NCI-H2171 treated with DMSO at 0.1 percent for 48 hours (cell line): ENCODE measurements around the gene HPD.

Source experiments
- DNase-seq: peaks from one replicate; lab custom pipeline; 2025; lab: John Stamatoyannopoulos, UW

The HPD gene

GRCh38 chr12:121810833-121811433, 47.7 kb downstream of the HPD start:
- no peak for DNase-seq

DNA sequence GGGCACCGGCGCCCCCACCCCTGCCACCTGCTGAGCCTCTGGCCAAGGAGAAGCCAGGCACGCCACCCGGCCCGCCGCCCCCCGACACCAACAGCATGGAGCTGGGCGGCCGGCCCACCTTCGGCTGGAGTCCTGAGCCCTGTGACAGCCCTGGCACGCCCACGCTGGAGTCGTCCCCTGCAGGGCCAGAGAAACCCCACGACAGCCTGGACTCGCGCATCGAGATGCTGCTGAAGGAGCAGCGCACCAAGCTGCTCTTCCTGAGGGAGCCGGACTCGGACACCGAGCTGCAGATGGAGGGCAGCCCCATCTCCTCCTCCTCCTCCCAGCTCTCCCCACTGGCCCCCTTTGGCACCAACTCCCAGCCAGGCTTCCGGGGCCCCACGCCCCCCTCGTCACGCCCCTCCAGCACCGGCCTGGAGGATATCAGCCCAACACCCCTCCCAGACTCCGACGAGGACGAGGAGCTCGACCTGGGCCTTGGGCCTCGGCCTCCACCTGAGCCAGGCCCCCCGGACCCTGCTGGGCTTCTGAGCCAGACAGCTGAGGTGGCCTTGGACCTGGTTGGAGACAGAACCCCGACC, 48.3 kb downstream of the HPD start:
- DNase-seq = no peak

- DNase-seq = no peak
Observed at GRCh38 chr12:121809712-121810116, 48.9 kb downstream of the HPD start.

DNA sequence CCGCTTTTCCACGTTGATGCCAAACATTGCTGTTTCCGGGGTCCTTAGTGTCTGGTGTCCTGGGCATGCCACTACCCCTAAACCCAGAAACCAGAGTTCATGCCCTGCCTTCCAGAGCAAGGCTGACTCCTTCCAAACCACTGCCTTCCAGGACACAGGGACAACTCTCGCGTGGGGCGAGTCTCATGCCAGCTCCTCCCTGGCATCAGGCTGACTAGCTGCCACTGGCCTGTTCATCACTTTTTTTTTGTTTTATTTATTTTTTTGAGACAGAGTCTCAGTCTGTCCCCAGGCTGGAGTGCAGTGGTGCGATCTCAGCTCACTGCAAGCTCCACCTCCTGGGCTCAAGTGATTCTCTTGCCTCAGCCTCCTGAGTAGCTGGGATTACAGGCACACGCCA, 50.0 kb downstream of the HPD start:
- DNase-seq = no peak

GRCh38 chr12:121807642-121808347, 50.9 kb downstream of the HPD start:
- DNase-seq = no peak

DNA sequence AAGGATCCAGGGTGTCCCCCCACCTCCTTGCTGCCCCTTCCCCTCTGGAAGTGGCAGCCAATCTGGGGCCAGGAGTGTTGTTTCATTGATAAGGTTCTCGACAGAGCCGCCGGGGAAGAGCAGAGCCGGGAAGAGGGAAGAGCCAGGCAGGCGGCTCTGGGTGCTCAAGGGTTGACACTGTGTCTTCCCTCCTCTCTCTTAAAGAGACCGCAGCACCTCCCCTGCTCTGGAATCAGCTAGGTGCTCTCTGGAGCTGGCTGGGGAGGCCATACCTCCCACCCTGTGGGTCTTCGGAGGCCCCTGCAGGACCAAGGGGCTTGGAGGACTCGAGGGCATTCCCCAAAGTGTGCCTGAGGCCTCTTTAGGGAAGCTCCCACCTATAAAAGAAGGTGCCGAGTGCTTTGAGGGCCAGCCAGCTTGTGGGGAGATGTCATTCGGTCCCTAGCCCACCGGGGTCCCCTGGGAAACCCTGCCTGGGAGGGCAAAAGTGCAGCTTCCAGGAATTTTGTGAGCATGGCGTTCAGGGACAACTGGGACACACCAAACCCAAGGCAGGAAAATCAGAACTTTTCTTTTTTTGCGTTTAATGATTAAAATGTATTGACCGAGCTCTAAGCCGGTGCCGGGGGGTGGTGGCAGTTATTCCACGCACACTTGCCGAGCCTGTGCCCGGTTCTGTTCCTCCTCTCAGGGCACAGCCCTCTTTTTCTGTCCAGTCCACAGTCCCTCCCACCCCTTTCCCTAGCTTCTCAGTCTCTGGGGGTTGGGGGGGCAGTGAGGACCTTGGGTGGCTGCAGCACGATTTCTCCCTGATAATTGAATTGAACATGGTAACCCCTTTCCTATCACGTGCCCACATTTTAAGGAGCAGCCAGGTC, 51.9 kb downstream of the HPD start:
- DNase-seq = no peak

DNA sequence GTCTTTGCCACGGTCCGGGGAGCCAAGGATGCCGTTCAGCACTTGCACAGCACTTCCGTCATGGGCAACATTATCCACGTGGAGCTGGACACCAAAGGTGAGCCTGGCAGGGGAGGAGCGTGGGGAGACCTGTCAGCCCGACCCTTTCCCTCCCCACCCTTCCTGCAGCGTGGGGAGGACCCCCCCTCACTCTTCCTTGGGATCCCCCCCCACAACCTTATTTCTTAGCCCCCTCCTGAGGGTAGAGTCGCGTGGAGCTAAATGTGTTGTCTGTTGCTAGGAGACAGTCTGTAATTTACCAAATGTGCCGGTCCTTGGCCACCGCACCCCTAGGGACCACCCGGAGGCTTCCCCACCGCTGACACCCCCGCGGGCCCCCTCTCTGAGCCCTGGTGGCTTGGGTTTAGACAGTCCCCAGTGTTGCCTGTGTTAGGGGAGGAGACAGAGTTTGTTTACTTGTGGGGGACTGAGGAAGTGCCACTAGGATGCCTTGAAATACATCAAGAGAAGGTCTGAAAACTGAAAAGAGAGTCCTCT, 52.6 kb downstream of the HPD start:
- DNase-seq = no peak

GRCh38 chr12:121805171-121806008, 53.3 kb downstream of the HPD start:
- DNase-seq = peak; percentile 36

DNA sequence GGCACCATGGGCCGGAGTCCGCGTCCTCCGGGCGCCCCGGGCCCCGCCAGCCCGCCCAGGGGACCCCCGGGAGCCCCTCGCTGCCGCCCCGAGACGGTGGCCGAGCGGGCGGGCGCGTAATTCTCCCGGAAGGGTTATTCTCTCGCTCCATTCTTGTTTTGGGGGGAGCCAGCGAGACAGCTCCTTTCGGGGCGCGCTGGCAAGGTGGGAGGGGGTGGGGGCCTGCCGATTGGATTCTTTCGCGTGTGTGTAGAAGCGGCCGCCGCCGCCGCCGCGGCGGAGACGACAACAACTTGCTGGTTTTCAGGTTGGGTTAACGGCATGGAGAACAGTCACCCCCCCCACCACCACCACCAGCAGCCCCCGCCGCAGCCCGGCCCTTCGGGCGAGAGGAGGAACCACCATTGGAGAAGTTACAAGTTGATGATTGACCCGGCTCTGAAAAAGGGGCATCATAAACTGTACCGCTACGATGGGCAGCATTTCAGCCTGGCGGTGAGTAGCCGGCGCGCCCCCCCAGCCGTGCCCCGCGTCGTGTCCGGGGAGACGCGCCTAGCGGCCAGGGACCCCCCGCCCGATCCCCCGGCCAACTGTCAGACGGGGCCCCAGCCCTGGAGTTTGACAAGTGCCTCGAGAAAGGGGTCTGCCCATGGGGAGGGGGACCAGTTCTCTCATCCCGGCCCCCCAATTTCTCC, 54.1 kb downstream of the HPD start:
- DNase-seq = no peak

GRCh38 chr12:121803861-121804416, 54.7 kb downstream of the HPD start, which contains the start of gene SETD1B:
TSS of gene SETD1B (plus strand) at chr12:121804009. CDS start at chr12:121804738, 729 bp downstream.
- peak; percentile 59 for DNase-seq

DNA sequence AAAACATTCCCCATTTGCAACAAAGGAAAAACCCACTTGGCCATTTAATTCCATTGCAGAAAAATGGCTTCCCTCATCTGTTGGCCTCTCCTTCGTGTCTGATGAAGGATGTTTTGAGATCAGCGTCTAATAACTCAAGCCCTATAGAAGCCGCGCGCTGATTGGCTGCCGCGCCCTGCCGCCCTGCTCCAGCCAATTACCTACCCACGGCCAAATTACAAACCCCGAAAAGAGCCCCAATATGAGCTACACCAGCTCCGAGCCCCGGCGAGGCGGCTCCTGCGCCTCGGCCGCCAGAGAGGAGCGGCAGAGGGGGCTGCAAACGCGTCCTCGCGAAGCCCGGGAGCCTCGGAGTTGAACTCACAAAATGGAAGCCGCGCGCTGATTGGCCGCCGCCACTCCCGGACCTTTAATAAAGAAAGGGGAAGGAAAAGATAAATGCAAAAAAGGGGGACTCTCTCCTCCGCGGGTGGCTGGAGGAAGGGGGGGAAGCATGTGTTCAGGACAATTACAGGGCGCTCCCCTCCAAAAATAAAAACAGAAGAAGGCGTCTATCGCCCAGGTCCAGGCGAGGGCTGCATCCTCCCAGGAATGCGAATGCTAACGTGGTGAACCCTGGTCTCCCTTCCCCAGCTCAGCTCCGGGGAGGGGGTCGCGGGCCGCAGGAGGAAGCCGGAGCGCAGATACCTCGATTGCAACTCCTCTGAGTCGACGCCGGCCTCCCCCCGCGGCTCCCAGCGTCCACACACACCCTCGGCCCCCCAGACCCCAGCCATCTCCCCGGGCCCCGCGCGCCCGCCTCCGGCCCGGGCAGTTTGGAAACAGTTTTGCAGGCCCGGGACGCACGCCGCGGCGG, 55.6 kb downstream of the HPD start:
- DNase-seq = peak; percentile 98

DNA sequence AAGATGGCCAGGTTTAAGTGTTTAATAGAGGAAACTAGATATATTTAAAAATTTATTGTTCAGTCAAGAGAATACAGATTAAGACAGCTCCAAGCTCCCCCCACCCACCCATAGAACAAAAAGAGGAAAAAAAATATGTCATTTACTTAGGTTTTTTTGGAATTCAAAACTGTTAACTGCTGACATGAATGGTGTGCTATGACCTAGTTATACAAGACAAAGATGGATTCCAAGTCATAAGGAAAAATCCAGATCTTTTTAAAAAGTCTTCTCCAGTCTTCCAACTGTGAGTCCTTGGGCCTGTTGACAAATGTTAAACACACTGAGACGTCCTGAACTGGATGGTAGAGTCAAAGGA, 56.2 kb downstream of the HPD start:
- DNase-seq = peak; percentile 93

- peak; percentile 54 for DNase-seq
Observed at GRCh38 chr12:121801595-121802484, 56.8 kb downstream of the HPD start.

GRCh38 chr12:121800694-121801594, 57.7 kb downstream of the HPD start:
- DNase-seq = peak; percentile 63

- peak; percentile 67 for DNase-seq
Observed at GRCh38 chr12:121799842-121800693, 58.6 kb downstream of the HPD start.

- DNase-seq = peak; percentile 72
Observed at GRCh38 chr12:121799156-121799841, 59.4 kb downstream of the HPD start.
